Mesothelial cell of epicardium (in vitro differentiated cells): Measurements from ENCODE around the gene RUNX1. TPM values are rescaled to one million over a fixed set of nuclear protein-coding genes. Genes with fewer than 3 reads are reported as not detected.

Source experiments
- DNase-seq, 2 experiments: peaks; one replicate each; pipeline ENCODE4 v3.0.0; 2021; ENCODE audit warnings: low spot score in 2 of 2; ENCODE audit not compliant: unreplicated experiment in 2 of 2
- H3K27ac Mint-ChIP-seq: 2 replicates; pipeline ENCODE4 v1.8.0; 2021; ENCODE audit warnings: mixed read lengths
- H3K27me3 Mint-ChIP-seq: 2 replicates; pipeline ENCODE4 v1.8.0; 2021; ENCODE audit warnings: low read depth, mixed read lengths
- H3K36me3 Mint-ChIP-seq: 2 replicates; pipeline ENCODE4 v1.8.0; 2021; ENCODE audit warnings: mixed read lengths
- H3K4me1 Mint-ChIP-seq: 2 replicates; pipeline ENCODE4 v1.8.0; 2021; ENCODE audit warnings: mixed read lengths
- H3K4me3 Mint-ChIP-seq: 2 replicates; pipeline ENCODE4 v1.8.0; 2021; ENCODE audit warnings: mild to moderate bottlenecking, moderate library complexity, mixed read lengths
- H3K9me3 Mint-ChIP-seq: 2 replicates; pipeline ENCODE4 v1.8.0; 2021; ENCODE audit warnings: mixed read lengths
- total RNA-seq: library from RNA; stranded (reverse); gene quantifications from 3 replicates; pipeline ENCODE4 v1.2.1, GENCODE V29; 2021
- TF ChIP-seq, protein P1 (sequence below): fragments of 200-600 bp; sonication (generic); IDR thresholded peaks from one replicate; pipeline ENCODE4 v1.5.0; 2021; ENCODE audit warnings: antibody characterized with exemption; ENCODE audit not compliant: unreplicated experiment

RUNX1 gene
- total RNA-seq, 1 donor from 2014 or later = 41.2 TPM

- H3K4me3 Mint-ChIP-seq = no peak overlapping the region
- H3K27me3 Mint-ChIP-seq = peaks cover 12% of the 10 kb centered on the region
- no peak for DNase-seq
- TF ChIP-seq, protein P1, sequence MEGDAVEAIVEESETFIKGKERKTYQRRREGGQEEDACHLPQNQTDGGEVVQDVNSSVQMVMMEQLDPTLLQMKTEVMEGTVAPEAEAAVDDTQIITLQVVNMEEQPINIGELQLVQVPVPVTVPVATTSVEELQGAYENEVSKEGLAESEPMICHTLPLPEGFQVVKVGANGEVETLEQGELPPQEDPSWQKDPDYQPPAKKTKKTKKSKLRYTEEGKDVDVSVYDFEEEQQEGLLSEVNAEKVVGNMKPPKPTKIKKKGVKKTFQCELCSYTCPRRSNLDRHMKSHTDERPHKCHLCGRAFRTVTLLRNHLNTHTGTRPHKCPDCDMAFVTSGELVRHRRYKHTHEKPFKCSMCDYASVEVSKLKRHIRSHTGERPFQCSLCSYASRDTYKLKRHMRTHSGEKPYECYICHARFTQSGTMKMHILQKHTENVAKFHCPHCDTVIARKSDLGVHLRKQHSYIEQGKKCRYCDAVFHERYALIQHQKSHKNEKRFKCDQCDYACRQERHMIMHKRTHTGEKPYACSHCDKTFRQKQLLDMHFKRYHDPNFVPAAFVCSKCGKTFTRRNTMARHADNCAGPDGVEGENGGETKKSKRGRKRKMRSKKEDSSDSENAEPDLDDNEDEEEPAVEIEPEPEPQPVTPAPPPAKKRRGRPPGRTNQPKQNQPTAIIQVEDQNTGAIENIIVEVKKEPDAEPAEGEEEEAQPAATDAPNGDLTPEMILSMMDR = no peak
- H3K27ac Mint-ChIP-seq = no peak overlapping the region
- no peaks in the 10 kb centered on the region for H3K36me3 Mint-ChIP-seq
- H3K9me3 Mint-ChIP-seq = no peaks in the 10 kb centered on the region
- peaks cover 21% of the 10 kb centered on the region for H3K4me1 Mint-ChIP-seq
These were observed 115.3 kb downstream of the RUNX1 start for GRCh38 chr21:34933609-34934335.

GRCh38 chr21:34932233-34932632 lies 116.9 kb downstream of the RUNX1 start:
- Mint-ChIP-seq H3K27me3 (peaks cover 12% of the 10 kb centered on the region), H3K9me3 (no peaks in the 10 kb centered on the region), H3K36me3 (no peaks in the 10 kb centered on the region), H3K4me3 (no peak overlapping the region), H3K27ac (no peak overlapping the region), H3K4me1 (peaks cover 7% of the 10 kb centered on the region)
- DNase-seq = no peak
- TF ChIP-seq, protein P1 = no peak

DNA sequence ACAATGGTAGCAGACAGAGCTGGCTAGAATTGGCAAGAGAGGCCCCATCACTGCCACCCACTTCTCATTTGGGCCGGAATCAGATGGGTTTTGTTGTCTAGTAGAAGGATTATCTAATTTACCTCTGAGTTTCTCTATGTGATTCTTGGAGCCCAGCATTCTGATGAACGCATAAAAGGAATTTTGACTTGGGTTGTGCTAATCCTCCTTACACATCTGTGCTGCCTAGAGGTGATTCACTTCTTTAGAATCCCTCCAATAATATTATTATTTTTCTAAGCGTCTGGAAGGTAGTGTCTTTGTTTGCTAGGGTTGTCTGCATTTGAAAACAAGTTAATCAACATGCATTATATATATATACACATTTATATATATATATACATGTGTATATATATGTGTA lies 118.1 kb downstream of the RUNX1 start:
- H3K4me3 Mint-ChIP-seq = no peak overlapping the region
- H3K27ac Mint-ChIP-seq = no peak overlapping the region
- no peaks in the 10 kb centered on the region for H3K9me3 Mint-ChIP-seq
- H3K27me3 Mint-ChIP-seq = peaks cover 12% of the 10 kb centered on the region
- TF ChIP-seq, protein P1 = no peak
- no peaks in the 10 kb centered on the region for H3K36me3 Mint-ChIP-seq
- DNase-seq = no peak
- peaks cover 5% of the 10 kb centered on the region for H3K4me1 Mint-ChIP-seq

DNA sequence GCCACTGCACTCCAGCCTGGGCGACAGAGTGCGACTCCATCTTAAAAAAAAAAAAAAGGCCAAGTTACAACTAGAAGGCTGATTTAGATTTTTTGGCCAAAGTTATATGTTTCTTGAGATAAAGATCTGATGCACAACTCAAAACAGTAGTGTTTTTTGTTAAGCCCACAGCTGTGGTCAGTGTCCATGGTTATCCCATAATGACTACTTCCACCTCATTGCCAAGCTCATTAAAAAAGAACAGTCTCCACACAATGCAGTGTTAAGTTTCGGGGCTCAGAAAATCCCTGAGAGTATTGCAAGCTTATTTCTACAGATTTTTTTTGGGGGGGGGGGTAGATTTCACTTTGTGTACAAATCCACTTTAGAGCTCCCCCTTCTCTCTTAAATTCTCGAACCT lies 120.5 kb downstream of the RUNX1 start:
- Mint-ChIP-seq H3K4me1 (peaks cover 5% of the 10 kb centered on the region), H3K9me3 (no peaks in the 10 kb centered on the region), H3K36me3 (no peaks in the 10 kb centered on the region), H3K4me3 (no peak overlapping the region), H3K27me3 (peaks cover 6% of the 10 kb centered on the region), H3K27ac (no peak overlapping the region)
- DNase-seq = no peak
- TF ChIP-seq, protein P1 = no peak

DNA sequence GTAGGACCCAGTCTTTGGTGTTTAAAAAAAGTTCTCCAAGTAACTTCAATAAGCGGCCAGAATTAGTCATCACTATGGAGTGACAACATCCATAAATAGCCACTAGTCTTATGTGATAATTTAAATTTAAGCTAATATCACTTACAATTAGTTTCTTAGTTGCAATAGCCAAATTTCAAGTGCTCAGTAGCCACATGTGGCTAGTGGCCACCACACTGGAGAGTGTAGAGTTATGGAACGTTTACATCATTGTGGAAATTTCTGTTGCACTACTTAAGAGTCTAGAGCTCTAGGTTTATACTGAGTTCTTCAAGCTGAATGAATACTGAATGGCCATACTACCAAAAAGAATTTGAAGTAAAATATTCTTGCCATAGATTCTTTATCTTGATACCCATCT lies 121.1 kb downstream of the RUNX1 start:
- Mint-ChIP-seq H3K4me1 (peaks cover 5% of the 10 kb centered on the region), H3K4me3 (no peak overlapping the region), H3K27ac (no peak overlapping the region), H3K36me3 (no peaks in the 10 kb centered on the region), H3K27me3 (peaks cover 4% of the 10 kb centered on the region), H3K9me3 (no peaks in the 10 kb centered on the region)
- no peak for DNase-seq
- TF ChIP-seq, protein P1 = no peak
